ENCODE results near the gene MS4A1.
A peak's percentile ranks its signal among the peaks of the same experiment; 100 is the strongest.
"Not testable (repeated sequence)": the region's sequence is repeated elsewhere in the genome, so short reads cannot be mapped to it uniquely, and the experiment has no call there.

Gene MS4A1
- total RNA-seq: 0.86 to 4.1 (median 3.1) reads per million in 3 donors

DNA sequence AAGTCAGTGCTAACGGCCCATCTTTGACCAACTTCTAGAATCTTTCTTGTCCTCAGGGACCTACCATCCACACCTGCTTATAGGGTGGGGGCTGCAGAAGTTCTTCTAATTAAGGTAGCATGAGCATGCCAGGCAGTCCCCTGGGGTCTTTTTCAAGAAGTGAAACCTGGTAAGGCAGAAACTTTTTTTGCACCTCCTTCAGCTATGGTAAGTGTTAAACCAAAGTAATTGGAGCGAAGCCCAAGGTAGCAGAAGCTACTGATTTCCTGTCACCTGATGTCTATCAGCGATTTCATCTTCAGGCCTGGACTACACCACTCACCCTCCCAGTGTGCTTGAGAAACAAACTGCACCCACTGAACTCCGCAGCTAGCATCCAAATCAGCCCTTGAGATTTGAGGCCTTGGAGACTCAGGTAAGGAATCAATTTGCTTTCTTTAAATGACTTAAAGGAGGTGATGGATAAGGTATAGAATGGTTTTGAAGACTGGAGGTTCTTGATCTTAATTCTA lies at the start of gene MS4A1:
Gene MS4A1, plus strand, starts transcription at position 317 of the 512 bp plus-strand sequence. CDS start 6,528 bp downstream, outside the sequence.
- H3K36me3 ChIP-seq (ENCODE audit: control insufficient read depth, insufficient read depth, low read length): no peaks in the 10 kb centered on the region
- H3K4me1 ChIP-seq (ENCODE audit: control insufficient read depth, insufficient read depth, low read length, poor library complexity, severe bottlenecking): no peaks in the 10 kb centered on the region
- no peak for DNase-seq
- H3K27me3 ChIP-seq (replicated peaks; ENCODE audit: control insufficient read depth, insufficient read depth, low read length, poor library complexity, severe bottlenecking): no peaks in the 10 kb centered on the region
- H3K9me3 ChIP-seq (ENCODE audit: control insufficient read depth, low read length): no peaks in the 10 kb centered on the region
- H3K27ac ChIP-seq (ENCODE audit: insufficient read depth, low read length, poor library complexity, severe bottlenecking): no peak within 1 kb of the TSS
- no peak within 1 kb of the TSS for H3K4me3 ChIP-seq (ENCODE audit: insufficient read depth, low read depth, low read length, poor library complexity, severe bottlenecking)

DNA sequence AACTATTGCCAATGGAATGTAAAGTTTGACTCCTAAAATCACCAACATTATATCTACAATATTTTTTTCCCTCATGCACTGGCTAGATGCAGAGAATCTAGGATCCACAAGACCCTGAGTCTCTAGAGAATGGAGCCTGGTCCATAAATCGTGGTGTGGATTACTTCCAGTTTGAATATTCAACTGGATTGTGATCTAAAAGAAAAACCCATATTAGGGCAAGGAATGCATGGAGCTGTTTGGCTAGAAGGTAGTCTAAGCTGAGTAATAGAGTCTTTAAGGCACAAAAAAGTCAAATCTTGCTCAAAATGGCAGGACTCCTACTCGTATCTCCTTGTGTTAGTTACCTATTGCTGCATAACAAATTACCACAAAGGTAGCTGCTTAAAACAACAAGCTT lies 35.6 kb upstream of the MS4A1 start:
- no peaks in the 10 kb centered on the region for H3K27me3 ChIP-seq (replicated peaks; ENCODE audit: control insufficient read depth, insufficient read depth, low read length, poor library complexity, severe bottlenecking)
- H3K36me3 ChIP-seq (ENCODE audit: control insufficient read depth, insufficient read depth, low read length): no peaks in the 10 kb centered on the region
- DNase-seq: no peak
- H3K9me3 ChIP-seq (ENCODE audit: control insufficient read depth, low read length): no peaks in the 10 kb centered on the region
- H3K4me1 ChIP-seq (ENCODE audit: control insufficient read depth, insufficient read depth, low read length, poor library complexity, severe bottlenecking): no peaks in the 10 kb centered on the region
- H3K4me3 ChIP-seq (ENCODE audit: insufficient read depth, low read depth, low read length, poor library complexity, severe bottlenecking): no peak overlapping the region
- H3K27ac ChIP-seq (ENCODE audit: insufficient read depth, low read length, poor library complexity, severe bottlenecking): no peak overlapping the region

DNA sequence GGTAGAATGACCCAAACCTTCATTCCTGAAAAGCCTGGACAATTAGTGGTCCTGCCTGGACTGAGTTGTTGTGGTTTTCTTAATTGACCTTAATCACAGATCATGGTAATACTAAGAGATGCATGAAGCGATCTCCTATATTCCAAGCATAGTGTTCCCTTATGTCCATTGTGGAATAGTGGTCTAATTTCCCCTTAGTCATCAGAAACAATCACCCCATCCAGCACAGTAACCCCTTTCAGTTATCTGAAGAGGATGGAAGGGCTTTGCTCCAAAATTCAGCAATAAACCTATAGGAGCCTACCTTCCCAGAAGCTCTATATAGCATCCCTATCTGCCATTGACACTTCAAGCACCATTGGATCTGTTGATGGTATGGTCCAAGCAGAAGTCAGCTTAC lies 33.0 kb upstream of the MS4A1 start:
- H3K36me3 ChIP-seq (ENCODE audit: control insufficient read depth, insufficient read depth, low read length): no peaks in the 10 kb centered on the region
- H3K9me3 ChIP-seq (ENCODE audit: control insufficient read depth, low read length): no peaks in the 10 kb centered on the region
- no peaks in the 10 kb centered on the region for H3K4me1 ChIP-seq (ENCODE audit: control insufficient read depth, insufficient read depth, low read length, poor library complexity, severe bottlenecking)
- no peak for DNase-seq
- no peaks in the 10 kb centered on the region for H3K27me3 ChIP-seq (replicated peaks; ENCODE audit: control insufficient read depth, insufficient read depth, low read length, poor library complexity, severe bottlenecking)
- no peak overlapping the region for H3K27ac ChIP-seq (ENCODE audit: insufficient read depth, low read length, poor library complexity, severe bottlenecking)
- no peak overlapping the region for H3K4me3 ChIP-seq (ENCODE audit: insufficient read depth, low read depth, low read length, poor library complexity, severe bottlenecking)

GRCh38 chr11:60428517-60428916 lies 27.1 kb upstream of the MS4A1 start:
- no peaks in the 10 kb centered on the region for H3K27me3 ChIP-seq (replicated peaks; ENCODE audit: control insufficient read depth, insufficient read depth, low read length, poor library complexity, severe bottlenecking)
- H3K4me3 ChIP-seq (ENCODE audit: insufficient read depth, low read depth, low read length, poor library complexity, severe bottlenecking): no peak overlapping the region
- no peak for DNase-seq
- H3K36me3 ChIP-seq (ENCODE audit: control insufficient read depth, insufficient read depth, low read length): no peaks in the 10 kb centered on the region
- H3K9me3 ChIP-seq (ENCODE audit: control insufficient read depth, low read length): no peaks in the 10 kb centered on the region
- H3K27ac ChIP-seq (ENCODE audit: insufficient read depth, low read length, poor library complexity, severe bottlenecking): no peak overlapping the region
- no peaks in the 10 kb centered on the region for H3K4me1 ChIP-seq (ENCODE audit: control insufficient read depth, insufficient read depth, low read length, poor library complexity, severe bottlenecking)

GRCh38 chr11:60429272-60429671 lies 26.4 kb upstream of the MS4A1 start, which contains the start of gene MS4A5:
Gene MS4A5, plus strand, starts transcription at chr11:60429572. Its CDS starts 103 bp downstream, at chr11:60429675.
- no peak within 1 kb of the TSS for H3K27ac ChIP-seq (ENCODE audit: insufficient read depth, low read length, poor library complexity, severe bottlenecking)
- H3K27me3 ChIP-seq (replicated peaks; ENCODE audit: control insufficient read depth, insufficient read depth, low read length, poor library complexity, severe bottlenecking): no peaks in the 10 kb centered on the region
- no peak for DNase-seq
- no peaks in the 10 kb centered on the region for H3K4me1 ChIP-seq (ENCODE audit: control insufficient read depth, insufficient read depth, low read length, poor library complexity, severe bottlenecking)
- H3K4me3 ChIP-seq (ENCODE audit: insufficient read depth, low read depth, low read length, poor library complexity, severe bottlenecking): no peak within 1 kb of the TSS
- no peaks in the 10 kb centered on the region for H3K9me3 ChIP-seq (ENCODE audit: control insufficient read depth, low read length)
- H3K36me3 ChIP-seq (ENCODE audit: control insufficient read depth, insufficient read depth, low read length): no peaks in the 10 kb centered on the region

DNA sequence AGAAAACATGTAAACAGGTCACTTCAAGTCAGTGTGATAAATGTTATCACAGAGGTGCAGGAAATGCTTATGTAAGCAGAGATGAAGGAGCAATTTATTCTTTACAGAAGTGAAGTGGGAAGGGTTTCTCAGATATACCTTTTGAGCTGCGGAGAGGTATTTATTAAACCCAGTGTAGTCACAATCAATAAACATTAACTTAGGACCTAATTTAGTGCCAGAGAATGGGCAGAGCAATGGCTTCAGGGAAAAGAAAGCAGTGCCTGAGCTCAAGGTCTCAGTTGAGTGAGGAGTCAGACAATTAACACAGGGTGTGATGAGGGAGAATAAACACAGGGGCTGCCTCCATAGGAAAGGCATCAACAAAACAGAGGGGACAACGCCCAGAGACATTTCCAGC lies 24.4 kb upstream of the MS4A1 start:
- no peak for DNase-seq
- no peaks in the 10 kb centered on the region for H3K27me3 ChIP-seq (replicated peaks; ENCODE audit: control insufficient read depth, insufficient read depth, low read length, poor library complexity, severe bottlenecking)

GRCh38 chr11:60433401-60433800 lies 22.2 kb upstream of the MS4A1 start:
- H3K27ac ChIP-seq (ENCODE audit: insufficient read depth, low read length, poor library complexity, severe bottlenecking): no peak overlapping the region
- no peak overlapping the region for H3K4me3 ChIP-seq (ENCODE audit: insufficient read depth, low read depth, low read length, poor library complexity, severe bottlenecking)
- DNase-seq: no peak
- H3K27me3 ChIP-seq (replicated peaks; ENCODE audit: control insufficient read depth, insufficient read depth, low read length, poor library complexity, severe bottlenecking): no peaks in the 10 kb centered on the region
- H3K9me3 ChIP-seq (ENCODE audit: control insufficient read depth, low read length): no peaks in the 10 kb centered on the region
- no peaks in the 10 kb centered on the region for H3K36me3 ChIP-seq (ENCODE audit: control insufficient read depth, insufficient read depth, low read length)
- no peaks in the 10 kb centered on the region for H3K4me1 ChIP-seq (ENCODE audit: control insufficient read depth, insufficient read depth, low read length, poor library complexity, severe bottlenecking)

More for the DNA sequence above, 24.4 kb upstream of the MS4A1 start:
- Histone ChIP-seq H3K36me3 (ENCODE audit: control insufficient read depth, insufficient read depth, low read length) (no peaks in the 10 kb centered on the region), H3K27ac (ENCODE audit: insufficient read depth, low read length, poor library complexity, severe bottlenecking) (no peak overlapping the region), H3K4me1 (ENCODE audit: control insufficient read depth, insufficient read depth, low read length, poor library complexity, severe bottlenecking) (no peaks in the 10 kb centered on the region), H3K9me3 (ENCODE audit: control insufficient read depth, low read length) (no peaks in the 10 kb centered on the region), H3K4me3 (ENCODE audit: insufficient read depth, low read depth, low read length, poor library complexity, severe bottlenecking) (no peak overlapping the region)

DNA sequence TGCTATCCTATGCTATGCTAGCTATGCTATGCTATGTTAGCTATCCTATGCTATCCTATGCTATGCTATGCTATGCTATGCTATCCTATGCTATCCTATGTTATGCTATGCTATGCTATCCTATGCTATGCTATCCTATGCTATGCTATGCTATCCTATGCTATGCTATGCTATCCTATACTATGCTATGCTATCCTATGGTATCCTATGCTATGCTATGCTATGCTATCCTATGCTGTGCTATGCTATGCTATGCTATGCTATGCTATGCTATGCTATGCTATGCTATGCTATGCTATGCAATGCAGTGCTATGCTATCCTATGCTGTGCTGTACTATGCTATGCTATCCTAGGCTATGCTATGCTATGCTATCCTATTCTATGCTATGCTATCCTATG lies 8.6 kb upstream of the MS4A1 start:
- Histone ChIP-seq H3K4me1 (ENCODE audit: control insufficient read depth, insufficient read depth, low read length, poor library complexity, severe bottlenecking) (no peaks in the 10 kb centered on the region), H3K36me3 (ENCODE audit: control insufficient read depth, insufficient read depth, low read length) (no peaks in the 10 kb centered on the region), H3K4me3 (ENCODE audit: insufficient read depth, low read depth, low read length, poor library complexity, severe bottlenecking) (peak overlapping the region; percentile 54), H3K27ac (ENCODE audit: insufficient read depth, low read length, poor library complexity, severe bottlenecking) (no peak overlapping the region), H3K27me3 (replicated peaks; ENCODE audit: control insufficient read depth, insufficient read depth, low read length, poor library complexity, severe bottlenecking) (no peaks in the 10 kb centered on the region), H3K9me3 (ENCODE audit: control insufficient read depth, low read length) (no peaks in the 10 kb centered on the region)
- DNase-seq: no peak

DNA sequence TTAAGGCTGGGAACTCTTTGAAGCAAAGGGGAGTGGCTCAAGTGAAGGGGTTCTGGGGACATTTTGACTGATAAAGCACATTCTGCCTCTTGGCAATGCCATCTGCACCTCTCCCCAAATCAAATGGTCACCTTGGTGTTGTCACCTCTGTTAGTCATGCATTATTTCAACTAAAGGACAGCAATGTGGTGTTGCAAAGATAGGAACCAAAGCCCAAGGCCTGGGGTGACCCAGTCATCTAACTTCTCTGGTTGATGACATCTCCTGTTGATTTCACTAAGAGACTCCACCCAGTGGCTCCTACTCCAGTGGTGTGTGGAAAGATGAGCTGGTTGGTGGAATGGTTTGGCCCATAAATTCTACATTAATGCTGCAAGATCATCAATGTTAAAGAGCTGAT lies 7.8 kb upstream of the MS4A1 start:
- Histone ChIP-seq H3K9me3 (ENCODE audit: control insufficient read depth, low read length) (no peaks in the 10 kb centered on the region), H3K27ac (ENCODE audit: insufficient read depth, low read length, poor library complexity, severe bottlenecking) (no peak overlapping the region), H3K36me3 (ENCODE audit: control insufficient read depth, insufficient read depth, low read length) (no peaks in the 10 kb centered on the region), H3K27me3 (replicated peaks; ENCODE audit: control insufficient read depth, insufficient read depth, low read length, poor library complexity, severe bottlenecking) (no peaks in the 10 kb centered on the region), H3K4me3 (ENCODE audit: insufficient read depth, low read depth, low read length, poor library complexity, severe bottlenecking) (no peak overlapping the region), H3K4me1 (ENCODE audit: control insufficient read depth, insufficient read depth, low read length, poor library complexity, severe bottlenecking) (no peaks in the 10 kb centered on the region)
- DNase-seq: no peak

DNA sequence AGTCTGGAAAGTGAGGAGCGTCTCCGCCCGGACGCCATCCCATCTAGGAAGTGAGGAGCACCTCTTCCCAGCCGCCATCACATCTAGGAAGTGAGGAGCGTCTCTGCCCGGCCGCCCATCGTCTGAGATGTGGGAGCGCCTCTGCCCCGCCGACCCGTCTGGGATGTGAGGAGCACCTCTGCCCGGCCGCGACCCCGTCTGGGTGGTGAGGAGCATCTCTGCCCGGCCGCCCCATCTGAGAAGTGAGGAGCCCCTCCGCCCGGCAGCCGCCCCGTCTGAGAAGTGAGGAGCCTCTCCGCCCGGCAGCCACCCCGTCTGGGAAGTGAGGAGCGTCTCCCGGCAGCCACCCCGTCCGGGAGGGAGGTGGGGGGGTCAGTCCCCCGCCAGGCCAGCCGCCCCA lies 4.5 kb upstream of the MS4A1 start:
- not testable (repeated sequence) for DNase-seq; H3K27me3 ChIP-seq (replicated peaks; ENCODE audit: control insufficient read depth, insufficient read depth, low read length, poor library complexity, severe bottlenecking); H3K36me3 ChIP-seq (ENCODE audit: control insufficient read depth, insufficient read depth, low read length); H3K4me3 ChIP-seq (ENCODE audit: insufficient read depth, low read depth, low read length, poor library complexity, severe bottlenecking); H3K9me3 ChIP-seq (ENCODE audit: control insufficient read depth, low read length); H3K4me1 ChIP-seq (ENCODE audit: control insufficient read depth, insufficient read depth, low read length, poor library complexity, severe bottlenecking); H3K27ac ChIP-seq (ENCODE audit: insufficient read depth, low read length, poor library complexity, severe bottlenecking)

All from effector memory CD4-positive, alpha-beta T cell (primary cell).